OCI-LY1 (cell line): ENCODE data around the gene CACNA1H.

Experiments
- H2AFZ ChIP-seq: fragments of 200-600 bp; sonication (generic), shearing (Covaris generic); 2 replicates; pipeline ENCODE4 v1.6.0; 2014; ENCODE audit warnings: antibody characterized with exemption, mild to moderate bottlenecking, low read length
- H3F3A ChIP-seq: fragments of 200-600 bp; sonication (generic), shearing (Covaris generic); 2 replicates; pipeline ENCODE4 v1.6.0; 2014; ENCODE audit warnings: mild to moderate bottlenecking, antibody characterized with exemption, low read length, moderate library complexity; ENCODE audit not compliant: insufficient read depth
- H3K27ac ChIP-seq: fragments of 200-600 bp; sonication (generic); 2 replicates; pipeline ENCODE4 v1.5.1; 2014; ENCODE audit warnings: low read length, mixed run types, mild to moderate bottlenecking, low read depth; ENCODE audit not compliant: poor library complexity, severe bottlenecking
- H3K27me3 ChIP-seq: fragments of 200-600 bp; sonication (generic); 2 replicates; pipeline ENCODE4 v1.6.0; 2014; ENCODE audit warnings: antibody characterized with exemption, mild to moderate bottlenecking, low read length, moderate library complexity; ENCODE audit not compliant: insufficient read depth
- H3K36me3 ChIP-seq: fragments of 200-600 bp; sonication (generic); 2 replicates; pipeline ENCODE4 v1.6.1; 2014; ENCODE audit warnings: mild to moderate bottlenecking, antibody characterized with exemption, low read length, moderate library complexity, mixed read lengths; ENCODE audit not compliant: insufficient read depth
- H3K4me1 ChIP-seq: fragments of 200-600 bp; sonication (generic); 2 replicates; pipeline ENCODE4 v1.5.1; 2014; ENCODE audit warnings: mild to moderate bottlenecking, low read length, moderate library complexity; ENCODE audit not compliant: insufficient read depth, severe bottlenecking
- H3K4me2 ChIP-seq: fragments of 200-600 bp; sonication (generic), shearing (Covaris generic); 2 replicates; pipeline ENCODE4 v1.6.1; 2014; ENCODE audit warnings: low read length
- H3K4me3 ChIP-seq: fragments of 200-600 bp; sonication (generic); 2 replicates; pipeline ENCODE4 v1.5.1; 2014; ENCODE audit warnings: low read length, low read depth, mild to moderate bottlenecking, mixed read lengths; ENCODE audit not compliant: poor library complexity, severe bottlenecking
- H3K79me2 ChIP-seq: fragments of 200-600 bp; shearing (Covaris generic); 2 replicates; pipeline ENCODE4 v1.6.1; 2016; ENCODE audit warnings: mixed run types, low read length, mixed read lengths; ENCODE audit not compliant: insufficient read depth
- H3K9ac ChIP-seq: fragments of 200-600 bp; sonication (generic), shearing (Covaris generic); 2 replicates; pipeline ENCODE4 v1.6.1; 2014; ENCODE audit warnings: mild to moderate bottlenecking, low read length, mixed read lengths
- H3K9me2 ChIP-seq: fragments of 200-600 bp; sonication (generic), shearing (Covaris generic); 2 replicates; pipeline ENCODE4 v1.6.1; 2014; ENCODE audit warnings: low read depth, mild to moderate bottlenecking, low read length, mixed read lengths
- H3K9me3 ChIP-seq: fragments of 200-600 bp; shearing (Covaris generic); 2 replicates; pipeline ENCODE4 v1.6.1; 2014; ENCODE audit warnings: low read length, mixed read lengths
- H4K20me1 ChIP-seq: fragments of 200-600 bp; sonication (generic), shearing (Covaris generic); 2 replicates; pipeline ENCODE4 v1.6.0; 2016; ENCODE audit warnings: mild to moderate bottlenecking, low read length; ENCODE audit not compliant: insufficient read depth
- EZH2 ChIP-seq: fragments of 200-600 bp; sonication (generic), shearing (Covaris generic); IDR thresholded peaks from 2 replicates; pipeline ENCODE4 v1.8.0; 2017; ENCODE audit warnings: borderline replicate concordance, mixed run types, mild to moderate bottlenecking, antibody characterized with exemption, low read length, moderate library complexity, mixed read lengths
- TF ChIP-seq, protein P1 (sequence below): fragments of 200-600 bp; sonication (generic), shearing (Covaris generic); IDR thresholded peaks from 2 replicates; pipeline ENCODE4 v1.5.1; 2017; ENCODE audit warnings: mild to moderate bottlenecking, antibody characterized with exemption, low read length, moderate library complexity, mixed read lengths

The CACNA1H gene

GRCh38 chr16:1164382-1164781 is 11.5 kb downstream of the CACNA1H start:
- no peak overlapping the region for H3K27ac ChIP-seq
- H4K20me1 ChIP-seq, result no peaks in the 10 kb centered on the region
- no peak overlapping the region for H3K4me2 ChIP-seq
- no peaks in the 10 kb centered on the region for H3F3A ChIP-seq
- H3K79me2 ChIP-seq, result no peaks in the 10 kb centered on the region
- TF ChIP-seq, protein P1, sequence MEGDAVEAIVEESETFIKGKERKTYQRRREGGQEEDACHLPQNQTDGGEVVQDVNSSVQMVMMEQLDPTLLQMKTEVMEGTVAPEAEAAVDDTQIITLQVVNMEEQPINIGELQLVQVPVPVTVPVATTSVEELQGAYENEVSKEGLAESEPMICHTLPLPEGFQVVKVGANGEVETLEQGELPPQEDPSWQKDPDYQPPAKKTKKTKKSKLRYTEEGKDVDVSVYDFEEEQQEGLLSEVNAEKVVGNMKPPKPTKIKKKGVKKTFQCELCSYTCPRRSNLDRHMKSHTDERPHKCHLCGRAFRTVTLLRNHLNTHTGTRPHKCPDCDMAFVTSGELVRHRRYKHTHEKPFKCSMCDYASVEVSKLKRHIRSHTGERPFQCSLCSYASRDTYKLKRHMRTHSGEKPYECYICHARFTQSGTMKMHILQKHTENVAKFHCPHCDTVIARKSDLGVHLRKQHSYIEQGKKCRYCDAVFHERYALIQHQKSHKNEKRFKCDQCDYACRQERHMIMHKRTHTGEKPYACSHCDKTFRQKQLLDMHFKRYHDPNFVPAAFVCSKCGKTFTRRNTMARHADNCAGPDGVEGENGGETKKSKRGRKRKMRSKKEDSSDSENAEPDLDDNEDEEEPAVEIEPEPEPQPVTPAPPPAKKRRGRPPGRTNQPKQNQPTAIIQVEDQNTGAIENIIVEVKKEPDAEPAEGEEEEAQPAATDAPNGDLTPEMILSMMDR, result no peak
- no peak for TF ChIP-seq EZH2
- H3K9ac ChIP-seq, result no peak overlapping the region
- no peaks in the 10 kb centered on the region for H3K9me2 ChIP-seq
- H3K4me1 ChIP-seq, result no peaks in the 10 kb centered on the region
- no peak overlapping the region for H2AFZ ChIP-seq
- H3K27me3 ChIP-seq, result peaks cover 10% of the 10 kb centered on the region
- H3K9me3 ChIP-seq, result no peaks in the 10 kb centered on the region
- no peak overlapping the region for H3K4me3 ChIP-seq
- no peaks in the 10 kb centered on the region for H3K36me3 ChIP-seq

DNA sequence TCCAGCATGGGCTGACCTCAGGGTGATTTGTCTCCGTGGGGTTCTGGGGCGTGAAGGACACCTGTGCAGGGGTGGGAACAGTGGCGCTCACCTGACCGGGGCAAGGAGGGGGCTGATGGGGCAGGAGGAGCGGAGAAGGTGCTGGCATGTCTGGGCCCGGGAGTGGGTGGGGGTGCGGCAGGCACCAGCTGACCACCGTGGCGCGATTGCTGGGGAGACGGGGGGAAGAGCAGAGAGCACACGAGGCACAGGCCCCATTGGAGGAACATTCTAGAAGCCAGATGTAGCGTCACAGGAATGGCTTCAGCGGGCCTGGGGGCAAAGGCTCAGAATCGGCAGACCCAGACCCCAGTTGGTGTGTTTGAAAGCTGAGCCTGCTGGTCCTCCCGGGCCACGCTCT is 12.1 kb downstream of the CACNA1H start:
- Histone ChIP-seq H3K9me2 (no peaks in the 10 kb centered on the region), H2AFZ (no peak overlapping the region), H3K27ac (no peak overlapping the region), H3K27me3 (peaks cover 10% of the 10 kb centered on the region), H3K4me1 (no peaks in the 10 kb centered on the region), H3K9ac (no peak overlapping the region), H3K36me3 (no peaks in the 10 kb centered on the region), H3K9me3 (no peaks in the 10 kb centered on the region), H3K4me3 (no peak overlapping the region), H4K20me1 (no peaks in the 10 kb centered on the region), H3K4me2 (no peak overlapping the region), H3F3A (no peaks in the 10 kb centered on the region), H3K79me2 (no peaks in the 10 kb centered on the region)
- no peak for TF ChIP-seq EZH2
- TF ChIP-seq, protein P1, result no peak

- Histone ChIP-seq H3K27ac (no peak overlapping the region), H3K4me1 (no peaks in the 10 kb centered on the region)
Observed at GRCh38 chr16:1165511-1165910, 12.6 kb downstream of the CACNA1H start.

More at GRCh38 chr16:1165511-1165910, 12.6 kb downstream of the CACNA1H start:
- Histone ChIP-seq H3K4me3 (no peak overlapping the region), H3K9me3 (no peaks in the 10 kb centered on the region), H3K36me3 (no peaks in the 10 kb centered on the region), H3K9me2 (no peaks in the 10 kb centered on the region), H4K20me1 (no peaks in the 10 kb centered on the region), H3K79me2 (no peaks in the 10 kb centered on the region), H2AFZ (no peak overlapping the region), H3K27me3 (peaks cover 12% of the 10 kb centered on the region), H3K9ac (no peak overlapping the region), H3F3A (no peaks in the 10 kb centered on the region), H3K4me2 (no peak overlapping the region)
- TF ChIP-seq EZH2, result no peak
- TF ChIP-seq, protein P1, result no peak
